Upper lobe of left lung (tissue), 6 donors: ENCODE measurements around the gene ADGRD2. TPM values are rescaled to one million over a fixed set of nuclear protein-coding genes. Genes with fewer than 3 reads are reported as not detected.
A peak's percentile ranks its signal among the peaks of the same experiment; 100 is the strongest.

ENCODE experiments used
- ATAC-seq, 2 donors: fragments of 200-7000 bp; cut with Tn5 transposase; one replicate each; pipeline ENCODE4 v1.9.1; 2022; ENCODE audit warnings: mild to moderate bottlenecking in 2 of 2, moderate library complexity in 2 of 2; ENCODE audit not compliant: low FRiP score in 2 of 2
- DNase-seq, 2 donors: peaks; one replicate each; pipeline ENCODE4 v3.0.0-alpha.2; 2019 to 2020
- H3K27ac ChIP-seq, 4 donors: fragments of 200-600 bp; sonication (generic); one replicate each; pipeline ENCODE4 v1.5.1; 2016 to 2019
- H3K27me3 ChIP-seq, 4 donors: fragments of 200-600 bp; sonication (generic); one replicate each; pipeline ENCODE4 v1.5.1; 2017 to 2019
- H3K36me3 ChIP-seq, 4 donors: fragments of 200-600 bp; sonication (generic); one replicate each; pipeline ENCODE4 v1.5.1; 2016 to 2019
- H3K4me1 ChIP-seq, 4 donors: fragments of 200-600 bp; sonication (generic); one replicate each; pipeline ENCODE4 v1.5.1; 2018 to 2019
- H3K4me3 ChIP-seq, 4 donors: fragments of 200-600 bp; sonication (generic); one replicate each; pipeline ENCODE4 v1.5.1; 2017 to 2019; ENCODE audit warnings: mild to moderate bottlenecking in 2 of 4, moderate library complexity in 1 of 4
- H3K9me3 ChIP-seq, 4 donors: fragments of 200-600 bp; sonication (generic); one replicate each; pipeline ENCODE4 v1.5.1; 2018 to 2019
- CTCF ChIP-seq, 6 experiments: fragments of 450-650 bp in 4 of 6; fragments of 200-600 bp in 2 of 6; sonication (generic) in 2 of 6; IDR thresholded peaks; one replicate each; pipeline ENCODE4 v1.5.1; 2016 to 2019; ENCODE audit warnings: antibody characterized with exemption in 6 of 6
- EP300 ChIP-seq, 4 donors: sonication (generic); formaldehyde crosslinking; IDR thresholded peaks; one replicate each; pipeline ENCODE4 v1.5.1; 2017; ENCODE audit warnings: antibody characterized with exemption in 4 of 4, control low read depth in 2 of 4
- POLR2A ChIP-seq, 4 donors: fragments of 450-650 bp; IDR thresholded peaks; one replicate each; pipeline ENCODE4 v1.5.1; 2016 to 2017; ENCODE audit warnings: antibody characterized with exemption in 4 of 4, mild to moderate bottlenecking in 2 of 4
- POLR2AphosphoS5 ChIP-seq, 2 donors: sonication (generic); formaldehyde crosslinking; IDR thresholded peaks; one replicate each; pipeline ENCODE4 v1.5.1; 2017; ENCODE audit warnings: antibody characterized with exemption in 2 of 2
- WGBS, 2 donors: methylation state at CpG; one replicate each; pipeline ENCODE4 v1.1.5; 2017 to 2018; 5-methylcytosine and 5-hydroxymethylcytosine counted together
- total RNA-seq, 6 donors: library from RNA; depleted of rRNA in 4 of 6; stranded (reverse); fragments of >200 nt in 4 of 6; gene quantifications; one replicate each; pipeline versions ENCODE4 v1.1.0 to v1.2.1, GENCODE V29; 2016 to 2021
- donor health status: DM: no; HTN: no; CAD: no; lungs with moderate emphysema.
- donor health status: DM: no; HTN: yes; CAD: no; lungs with severe emphysema.

Gene ADGRD2
- total RNA-seq, 6 donors from 2014 or later = not detected

DNA sequence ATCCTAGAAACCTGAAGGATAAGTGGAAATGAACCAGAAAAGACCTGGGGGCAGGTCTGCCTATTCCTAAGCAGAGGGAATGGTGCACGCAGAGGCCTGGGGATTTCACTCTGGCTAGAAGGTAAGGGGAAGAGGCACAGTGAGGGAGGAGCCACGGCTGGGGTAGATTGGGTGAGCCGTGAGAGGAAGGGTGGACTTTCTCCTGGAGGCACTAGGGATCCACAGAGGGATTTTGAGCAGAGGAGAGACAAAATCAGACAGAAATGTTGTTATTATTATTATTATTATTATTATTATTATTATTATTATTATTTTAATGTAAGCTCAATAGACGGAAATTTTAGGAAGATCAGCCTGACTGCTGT lies 3.0 kb upstream of the ADGRD2 start:
- Histone ChIP-seq H3K27me3 (peaks cover 0 to 17% (median 10%) of the 10 kb centered on the region in 4 donors), H3K4me1 (peaks cover 0 to 11% (median 4%) of the 10 kb centered on the region in 4 donors), H3K27ac (no peak overlapping the region), H3K9me3 (peaks cover 0 to 3% (median 0%) of the 10 kb centered on the region in 4 donors), H3K36me3 (no peaks in the 10 kb centered on the region), H3K4me3 (no peak overlapping the region)
- ATAC-seq (no peak), DNase-seq (no peak)
- TF ChIP-seq POLR2A (IDR thresholded peaks at IDR 0.05) = no peak
- no peak for TF ChIP-seq POLR2AphosphoS5 (IDR thresholded peaks at IDR 0.05)
- TF ChIP-seq EP300 (IDR thresholded peaks at IDR 0.05) = no peak
- TF ChIP-seq CTCF (IDR thresholded peaks at IDR 0.05) = no peak
- WGBS, 2 donors = 48 to 62% methylated on average over 4 of the region's 4 CpGs

DNA sequence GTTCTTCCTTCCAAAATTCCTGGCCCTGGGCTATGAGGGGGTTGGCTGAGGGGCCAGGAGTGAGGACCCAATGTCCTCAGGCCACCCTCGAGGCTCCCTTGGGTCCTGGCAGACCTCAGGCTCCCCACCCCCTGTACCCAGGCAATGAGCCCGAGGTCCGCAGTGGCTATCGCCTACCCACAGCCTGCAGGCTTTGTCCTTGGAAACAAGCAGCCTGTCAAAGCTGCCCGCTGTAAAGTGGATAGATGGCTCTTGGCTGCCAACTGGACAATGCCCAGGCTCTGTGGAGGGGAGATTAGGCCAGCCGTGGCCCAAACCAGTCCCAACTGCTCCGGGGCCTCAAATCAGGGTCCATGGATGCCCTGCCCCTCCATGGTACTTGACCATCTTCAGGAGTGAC lies 2.2 kb upstream of the ADGRD2 start:
- TF ChIP-seq CTCF (IDR thresholded peaks at IDR 0.05) (no peak), EP300 (IDR thresholded peaks at IDR 0.05) (no peak), POLR2AphosphoS5 (IDR thresholded peaks at IDR 0.05) (no peak), POLR2A (IDR thresholded peaks at IDR 0.05) (no peak)
- no peak for DNase-seq
- Histone ChIP-seq H3K27me3 (peaks cover 0 to 24% (median 14%) of the 10 kb centered on the region in 4 donors), H3K4me1 (peaks cover 0 to 13% (median 4%) of the 10 kb centered on the region in 4 donors), H3K4me3 (no peak overlapping the region), H3K9me3 (no peaks in the 10 kb centered on the region), H3K27ac (no peak overlapping the region), H3K36me3 (no peaks in the 10 kb centered on the region)
- ATAC-seq = no peak
- 73 to 87% methylated on average over 2 to 4 of the region's 7 CpGs for WGBS, 2 donors

- H3K9me3 ChIP-seq = no peaks in the 10 kb centered on the region
- H3K4me3 ChIP-seq = no peak overlapping the region
- H3K27me3 ChIP-seq = peaks cover 0 to 32% (median 22%) of the 10 kb centered on the region in 4 donors
- WGBS, 2 donors = 90 to 94% methylated on average over 7 to 13 of the region's 13 CpGs
- DNase-seq (peak in 1 of 2 donors; percentile 39), ATAC-seq (peak in 1 of 2 donors; percentile 44)
- H3K27ac ChIP-seq = no peak overlapping the region
- H3K4me1 ChIP-seq = peaks cover 0 to 20% (median 9%) of the 10 kb centered on the region in 4 donors
- TF ChIP-seq POLR2AphosphoS5 (IDR thresholded peaks at IDR 0.05) (no peak), POLR2A (IDR thresholded peaks at IDR 0.05) (no peak), EP300 (IDR thresholded peaks at IDR 0.05) (no peak), CTCF (IDR thresholded peaks at IDR 0.05) (no peak)
- no peaks in the 10 kb centered on the region for H3K36me3 ChIP-seq
Observed at GRCh38 chr9:124449381-124450151, 685 bp upstream of the ADGRD2 start.

DNA sequence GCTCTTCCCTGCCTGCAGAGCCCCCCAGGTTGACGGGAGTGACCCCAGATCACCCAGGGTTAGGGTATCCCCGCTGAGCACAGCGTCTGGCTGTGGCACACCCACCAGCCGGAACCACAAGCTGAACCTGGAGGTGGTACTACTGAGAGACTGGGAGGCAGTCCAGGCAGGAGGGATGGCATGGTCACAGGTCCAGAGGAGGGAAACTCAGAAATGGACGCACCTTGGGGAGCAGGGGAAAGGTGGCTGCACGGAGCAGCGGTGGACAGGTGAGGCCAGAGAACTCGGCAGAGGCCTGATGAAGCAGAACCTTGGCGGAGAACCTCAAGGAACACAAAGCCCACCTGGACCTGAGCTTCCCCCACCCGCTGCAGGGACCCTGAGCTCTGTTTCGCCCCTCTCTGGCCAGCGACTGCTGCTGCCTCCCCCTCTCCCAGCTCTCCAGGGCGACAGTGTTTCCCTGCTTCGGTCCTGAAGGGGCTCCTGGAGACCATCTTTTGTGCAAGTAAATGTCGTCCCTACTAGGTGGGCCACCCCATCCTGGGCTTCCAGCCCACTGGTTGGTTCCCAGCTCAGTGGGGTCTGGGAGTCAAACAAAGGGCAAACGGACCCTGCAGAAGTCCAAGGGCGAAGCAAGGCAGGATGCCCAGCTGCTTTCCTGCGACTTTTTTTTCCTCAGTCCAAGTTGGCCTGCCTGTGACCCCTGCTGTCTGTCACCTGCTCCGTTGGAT lies 845 bp downstream of the ADGRD2 start:
- 43 to 50% methylated on average over 13 to 19 of the region's 19 CpGs for WGBS, 2 donors
- Histone ChIP-seq H3K27ac (no peak overlapping the region), H3K27me3 (peaks cover 0 to 32% (median 22%) of the 10 kb centered on the region in 4 donors), H3K9me3 (no peaks in the 10 kb centered on the region), H3K36me3 (no peaks in the 10 kb centered on the region), H3K4me1 (peaks cover 0 to 20% (median 9%) of the 10 kb centered on the region in 4 donors), H3K4me3 (no peak overlapping the region)
- no peak for TF ChIP-seq EP300 (IDR thresholded peaks at IDR 0.05)
- no peak for TF ChIP-seq POLR2AphosphoS5 (IDR thresholded peaks at IDR 0.05)
- TF ChIP-seq CTCF (IDR thresholded peaks at IDR 0.05) = no peak
- TF ChIP-seq POLR2A (IDR thresholded peaks at IDR 0.05) = no peak
- DNase-seq (peak in 1 of 2 donors; percentile 39), ATAC-seq (no peak)
